Hematopoietic multipotent progenitor cell (in vitro differentiated cells): Measurements from ENCODE around the gene APOL3. TPM values are rescaled to one million over a fixed set of nuclear protein-coding genes. Genes with fewer than 3 reads are reported as not detected.
A peak's percentile ranks its signal among the peaks of the same experiment; 100 is the strongest.
"Not testable (repeated sequence)": the region's sequence is repeated elsewhere in the genome, so short reads cannot be mapped to it uniquely, and the experiment has no call there.

Experiments
- DNase-seq, 3 donors: peaks; one replicate each; pipeline ENCODE4 v3.0.0-alpha.2; 2011 to 2015; ENCODE audit warnings: low read depth in 2 of 3, low spot score in 2 of 3
- total RNA-seq: library from RNA; depleted of rRNA; stranded (reverse); fragments of >200 nt; gene quantifications from one replicate; pipeline ENCODE4 v1.2.3, GENCODE V29; 2012

The APOL3 gene
- 69.5 TPM for total RNA-seq

GRCh38 chr22:36160499-36160942, at the start of gene APOL3:
APOL3 (minus strand) TSS chr22:36160755; CDS start chr22:36149055, 11,700 bp downstream.
- peak in 2 of 3 donors; percentile 64 to 65 for DNase-seq

GRCh38 chr22:36210224-36210623, 49.7 kb upstream of the APOL3 start:
- DNase-seq = no peak

GRCh38 chr22:36209488-36209908, 48.9 kb upstream of the APOL3 start:
- DNase-seq = not testable (repeated sequence)

- no peak for DNase-seq
Measured at GRCh38 chr22:36208914-36209313, 48.4 kb upstream of the APOL3 start.

- DNase-seq = no peak
Measured at GRCh38 chr22:36208162-36208765, 47.7 kb upstream of the APOL3 start.

- DNase-seq = no peak
Measured at GRCh38 chr22:36206255-36206654, 45.7 kb upstream of the APOL3 start.

- DNase-seq = not testable (repeated sequence)
Measured at GRCh38 chr22:36205573-36205972, 45.0 kb upstream of the APOL3 start.

GRCh38 chr22:36204632-36205015, 44.1 kb upstream of the APOL3 start:
- no peak for DNase-seq

- no peak for DNase-seq
Measured at GRCh38 chr22:36204001-36204631, 43.6 kb upstream of the APOL3 start.

GRCh38 chr22:36203441-36203840, 42.9 kb upstream of the APOL3 start:
- not testable (repeated sequence) for DNase-seq

GRCh38 chr22:36202906-36203305, 42.4 kb upstream of the APOL3 start:
- peak in 2 of 3 donors; percentile 45 to 58 for DNase-seq

- peak in 1 of 3 donors; percentile 26 for DNase-seq
Measured at GRCh38 chr22:36201630-36202319, 41.2 kb upstream of the APOL3 start, which contains the start of gene APOL4. APOL4 (minus strand) TSS chr22:36201809; CDS start chr22:36201734, 75 bp downstream.

- not testable (repeated sequence) for DNase-seq
Measured at GRCh38 chr22:36201025-36201424, 40.5 kb upstream of the APOL3 start.

- no peak for DNase-seq
Measured at GRCh38 chr22:36199001-36199551, 38.5 kb upstream of the APOL3 start.

GRCh38 chr22:36198536-36198935, 38.0 kb upstream of the APOL3 start:
- no peak for DNase-seq

GRCh38 chr22:36197514-36198146, 37.1 kb upstream of the APOL3 start:
- no peak for DNase-seq

- DNase-seq = peak in 2 of 3 donors; percentile 36 to 39
Measured at GRCh38 chr22:36197065-36197440, 36.5 kb upstream of the APOL3 start.

- no peak for DNase-seq
Measured at GRCh38 chr22:36196254-36197064, 35.9 kb upstream of the APOL3 start.

- DNase-seq = peak in 2 of 3 donors; percentile 57 to 81
Measured at GRCh38 chr22:36194971-36195370, 34.4 kb upstream of the APOL3 start.

GRCh38 chr22:36194385-36194784, 33.8 kb upstream of the APOL3 start:
- no peak for DNase-seq
